Transverse colon (tissue), 4 donors: ENCODE measurements around the gene SPINT3. TPM values are rescaled to one million over a fixed set of nuclear protein-coding genes. Genes with fewer than 3 reads are reported as not detected.

Source experiments
- DNase-seq: peaks from one replicate; pipeline ENCODE4 v3.0.0-alpha.2; 2019
- H3K27ac ChIP-seq, 4 donors: fragments of 200-600 bp; sonication (generic); 2 replicates each; pipeline ENCODE4 v1.5.1; 2016 to 2018; ENCODE audit warnings: inconsistent platforms in 4 of 4
- H3K27me3 ChIP-seq: fragments of 200-600 bp; sonication (generic); 2 replicates; pipeline ENCODE4 v1.5.1; 2017; ENCODE audit warnings: inconsistent platforms
- H3K36me3 ChIP-seq, 4 donors: fragments of 200-600 bp; sonication (generic); 2 replicates each; pipeline ENCODE4 v1.5.1; 2017 to 2019; ENCODE audit warnings: inconsistent platforms in 4 of 4
- H3K4me1 ChIP-seq, 4 donors: fragments of 200-600 bp; sonication (generic); 2 replicates each; pipeline ENCODE4 v1.5.1; 2017 to 2020; ENCODE audit warnings: inconsistent platforms in 4 of 4
- H3K4me3 ChIP-seq, 4 donors: fragments of 200-600 bp; sonication (generic); 1 replicate in 1 of 4; 2 replicates in 3 of 4; pipeline versions ENCODE4 v1.5.1 to v1.6.1; 2017 to 2019; ENCODE audit warnings: inconsistent platforms in 4 of 4
- H3K9me3 ChIP-seq, 2 donors: fragments of 200-600 bp; sonication (generic); 2 replicates each; pipeline ENCODE4 v1.5.1; 2017 to 2019; ENCODE audit warnings: inconsistent platforms in 2 of 2
- CTCF ChIP-seq, 5 experiments: fragments of 200-600 bp in 3 of 5; fragments of 450-650 bp in 2 of 5; sonication (generic) in 3 of 5; IDR thresholded peaks; 1 replicate in 2 of 5; 2 replicates in 3 of 5; pipeline ENCODE4 v1.5.1; 2016 to 2017; ENCODE audit warnings: antibody characterized with exemption in 5 of 5, inconsistent platforms in 3 of 5, mild to moderate bottlenecking in 2 of 5, moderate library complexity in 1 of 5
- EP300 ChIP-seq: sonication (generic); formaldehyde crosslinking; IDR thresholded peaks from one replicate; pipeline ENCODE4 v1.6.1; 2017; ENCODE audit warnings: antibody characterized with exemption, low read depth
- POLR2A ChIP-seq: fragments of 450-650 bp; IDR thresholded peaks from one replicate; pipeline ENCODE4 v1.6.1; 2016; ENCODE audit warnings: antibody characterized with exemption, mild to moderate bottlenecking, moderate library complexity
- POLR2AphosphoS5 ChIP-seq, 3 donors: sonication (generic); formaldehyde crosslinking; IDR thresholded peaks; one replicate each; pipeline ENCODE4 v1.6.1; 2016; ENCODE audit warnings: antibody characterized with exemption in 3 of 3
- WGBS, 2 donors: methylation state at CpG; one replicate each; pipeline ENCODE4 v1.1.5; 2018; ENCODE audit warnings: low coverage in 1 of 2; 5-methylcytosine and 5-hydroxymethylcytosine counted together
- in situ Hi-C, 4 donors: fragments of 200-750 bp; cut with MboI; loops; one replicate each; pipeline versions ENCODE4 v1.15.0 to v1.15.1; 2017; ENCODE audit warnings: low sequenced_read_pairs in 3 of 4, low pct_ligation_motif_present in 1 of 4, low pct_unique_long_range_greater_than_20kb in 1 of 4
- intact Hi-C: fragments of 100-400 bp; cut with DNase I; formaldehyde crosslinking; loops from one replicate; pipeline ENCODE4 v1.15.1; 2023; ENCODE audit warnings: low total_unique reads
- total RNA-seq, 4 donors: library from RNA; depleted of rRNA; stranded (reverse); fragments of >200 nt; gene quantifications; one replicate each; pipeline ENCODE4 v1.1.0, GENCODE V29; 2016

SPINT3 gene
- total RNA-seq, 4 donors from 2014 or later = not detected

- Histone ChIP-seq H3K9me3 (no peaks in the 10 kb centered on the region), H3K4me1 (peaks cover 0 to 31% (median 8%) of the 10 kb centered on the region in 4 donors), H3K27me3 (peaks cover 5% of the 10 kb centered on the region), H3K4me3 (no peak overlapping the region), H3K27ac (no peak overlapping the region), H3K36me3 (no peaks in the 10 kb centered on the region)
- TF ChIP-seq POLR2A (no peak), EP300 (no peak), CTCF (IDR thresholded peaks at IDR 0.05) (no peak)
- no peak for DNase-seq
- intact Hi-C loops = no loop called here
- WGBS, 2 donors = 78% methylated on average over 1 of the region's 1 CpG; no CpG with 5 or more reads in 1 of the 2 donors
- in situ Hi-C loops = no loop called here
Measured at GRCh38 chr20:45495501-45495941, 19.9 kb downstream of the SPINT3 start.

GRCh38 chr20:45489083-45489531, 26.3 kb downstream of the SPINT3 start:
- Histone ChIP-seq H3K4me1 (peaks cover 0 to 4% (median 0%) of the 10 kb centered on the region in 4 donors), H3K4me3 (no peak overlapping the region), H3K27me3 (peaks cover 6% of the 10 kb centered on the region), H3K36me3 (no peaks in the 10 kb centered on the region), H3K9me3 (no peaks in the 10 kb centered on the region), H3K27ac (no peak overlapping the region)
- TF ChIP-seq CTCF (IDR thresholded peaks at IDR 0.05) (no peak), POLR2A (no peak), POLR2AphosphoS5 (IDR thresholded peaks at IDR 0.05) (no peak), EP300 (no peak)
- in situ Hi-C loops (no loop called here), intact Hi-C loops (no loop called here)
- WGBS, 2 donors = 67% methylated on average over 1 of the region's 1 CpG; no CpG with 5 or more reads in 1 of the 2 donors
- DNase-seq = no peak

- intact Hi-C loops = no loop called here
Measured at GRCh38 chr20:45487231-45487635, 28.2 kb downstream of the SPINT3 start.

GRCh38 chr20:45485388-45485787, 30.0 kb downstream of the SPINT3 start:
- Histone ChIP-seq H3K4me1 (peaks cover 0 to 4% (median 0%) of the 10 kb centered on the region in 4 donors), H3K27me3 (peaks cover 6% of the 10 kb centered on the region), H3K4me3 (no peak overlapping the region), H3K36me3 (no peaks in the 10 kb centered on the region), H3K9me3 (no peaks in the 10 kb centered on the region), H3K27ac (peak overlapping the region in 1 of 4 donors; percentile 40)
- no peak for DNase-seq
- intact Hi-C loops (no loop called here), in situ Hi-C loops (no loop called here)
- TF ChIP-seq POLR2AphosphoS5 (IDR thresholded peaks at IDR 0.05) (no peak), EP300 (no peak), POLR2A (no peak), CTCF (IDR thresholded peaks at IDR 0.05) (no peak)
- 44 to 46% methylated on average over 4 of the region's 4 CpGs for WGBS, 2 donors

More at GRCh38 chr20:45487231-45487635, 28.2 kb downstream of the SPINT3 start:
- peak in 1 of 5 experiments; percentile 10 for TF ChIP-seq CTCF (IDR thresholded peaks at IDR 0.05)
- TF ChIP-seq EP300 = no peak
- Histone ChIP-seq H3K27me3 (peaks cover 6% of the 10 kb centered on the region), H3K36me3 (no peaks in the 10 kb centered on the region), H3K4me1 (peaks cover 0 to 4% (median 0%) of the 10 kb centered on the region in 4 donors), H3K27ac (no peak overlapping the region), H3K9me3 (no peaks in the 10 kb centered on the region), H3K4me3 (no peak overlapping the region)
- in situ Hi-C loops = no loop called here
- 56% methylated on average over 20 of the region's 20 CpGs; no CpG with 5 or more reads in 1 of the 2 donors for WGBS, 2 donors
- no peak for DNase-seq
